Neural progenitor cell (in vitro differentiated cells): ENCODE results near the gene KIF4B. TPM values are rescaled to one million over a fixed set of nuclear protein-coding genes. Genes with fewer than 3 reads are reported as not detected.
A peak's percentile ranks its signal among the peaks of the same experiment; 100 is the strongest.
"Not testable (repeated sequence)": the region's sequence is repeated elsewhere in the genome, so short reads cannot be mapped to it uniquely, and the experiment has no call there.

Experiments
- DNase-seq: peaks from one replicate; pipeline ENCODE4 v3.0.0-alpha.2; 2016; ENCODE audit warnings: low spot score
- H2AFZ ChIP-seq: fragments of 200-600 bp; sonication (generic); replicated peaks from 2 replicates; pipeline ENCODE4 v1.6.1; 2016; ENCODE audit warnings: antibody characterized with exemption
- H3F3A ChIP-seq: fragments of 200-600 bp; sonication (generic); 2 replicates; pipeline ENCODE4 v1.6.1; 2016; ENCODE audit warnings: antibody characterized with exemption, low read depth
- H3K27ac ChIP-seq: fragments of 200-600 bp; sonication (generic); 2 replicates; pipeline ENCODE4 v1.5.1; 2016; ENCODE audit warnings: mild to moderate bottlenecking
- H3K27me3 ChIP-seq: fragments of 200-600 bp; sonication (generic); 2 replicates; pipeline ENCODE4 v1.6.1; 2016; ENCODE audit warnings: mild to moderate bottlenecking, moderate library complexity
- H3K36me3 ChIP-seq: fragments of 200-600 bp; sonication (generic); 2 replicates; pipeline ENCODE4 v1.5.1; 2016
- H3K4me1 ChIP-seq: fragments of 200-600 bp; sonication (generic); 2 replicates; pipeline ENCODE4 v1.6.1; 2016; ENCODE audit warnings: mixed run types
- H3K4me2 ChIP-seq: fragments of 200-600 bp; sonication (generic); 2 replicates; pipeline ENCODE4 v1.6.1; 2016
- H3K4me3 ChIP-seq: fragments of 200-600 bp; sonication (generic); 2 replicates; pipeline ENCODE4 v1.5.1; 2016
- H3K79me2 ChIP-seq: fragments of 200-600 bp; sonication (generic); 2 replicates; pipeline ENCODE4 v1.6.1; 2016; ENCODE audit warnings: low read depth
- H3K9ac ChIP-seq: fragments of 200-600 bp; sonication (generic); 2 replicates; pipeline ENCODE4 v1.6.1; 2016
- H3K9me3 ChIP-seq: fragments of 200-600 bp; sonication (generic); 2 replicates; pipeline ENCODE4 v1.5.1; 2016; ENCODE audit warnings: low read depth
- H4K20me1 ChIP-seq: fragments of 200-600 bp; sonication (generic); 2 replicates; pipeline ENCODE4 v1.6.1; 2016; ENCODE audit warnings: low read depth
- H3K27ac Mint-ChIP-seq: 3 replicates; pipeline ENCODE4 v1.8.0; 2021; ENCODE audit warnings: mixed read lengths
- H3K27me3 Mint-ChIP-seq: 2 replicates; pipeline ENCODE4 v1.8.0; 2022; ENCODE audit warnings: low read depth, mild to moderate bottlenecking, inconsistent platforms, moderate library complexity, mixed read lengths; ENCODE audit not compliant: insufficient read depth
- H3K36me3 Mint-ChIP-seq: 3 replicates; pipeline ENCODE4 v1.8.0; 2021; ENCODE audit warnings: mixed read lengths
- H3K4me1 Mint-ChIP-seq: 3 replicates; pipeline ENCODE4 v1.8.0; 2021; ENCODE audit warnings: mixed read lengths
- H3K4me3 Mint-ChIP-seq: 3 replicates; pipeline ENCODE4 v1.8.0; 2021; ENCODE audit warnings: mild to moderate bottlenecking, moderate library complexity, mixed read lengths
- H3K9me3 Mint-ChIP-seq: 3 replicates; pipeline ENCODE4 v1.8.0; 2020; ENCODE audit warnings: mixed read lengths
- CTCF ChIP-seq: fragments of 200-600 bp; sonication (generic); IDR thresholded peaks from 2 replicates; pipeline ENCODE4 v1.5.1; 2017; ENCODE audit warnings: antibody characterized with exemption, mild to moderate bottlenecking
- EZH2 ChIP-seq: fragments of 200-600 bp; sonication (generic); IDR thresholded peaks from 2 replicates; pipeline ENCODE4 v1.6.1; 2017; ENCODE audit warnings: antibody characterized with exemption, mild to moderate bottlenecking, moderate library complexity
- EZH2phosphoT487 ChIP-seq: fragments of 200-600 bp; sonication (generic); IDR thresholded peaks from 2 replicates; pipeline ENCODE4 v1.6.1; 2017; ENCODE audit warnings: antibody characterized with exemption
- total RNA-seq: library from RNA; depleted of rRNA; stranded (reverse); fragments of >200 nt; gene quantifications from 2 replicates; pipeline ENCODE4 v1.2.3, GENCODE V29; 2015; ENCODE audit warnings: low replicate concordance

KIF4B gene
- total RNA-seq, 1 donor from 2014 or later: not detected

DNA sequence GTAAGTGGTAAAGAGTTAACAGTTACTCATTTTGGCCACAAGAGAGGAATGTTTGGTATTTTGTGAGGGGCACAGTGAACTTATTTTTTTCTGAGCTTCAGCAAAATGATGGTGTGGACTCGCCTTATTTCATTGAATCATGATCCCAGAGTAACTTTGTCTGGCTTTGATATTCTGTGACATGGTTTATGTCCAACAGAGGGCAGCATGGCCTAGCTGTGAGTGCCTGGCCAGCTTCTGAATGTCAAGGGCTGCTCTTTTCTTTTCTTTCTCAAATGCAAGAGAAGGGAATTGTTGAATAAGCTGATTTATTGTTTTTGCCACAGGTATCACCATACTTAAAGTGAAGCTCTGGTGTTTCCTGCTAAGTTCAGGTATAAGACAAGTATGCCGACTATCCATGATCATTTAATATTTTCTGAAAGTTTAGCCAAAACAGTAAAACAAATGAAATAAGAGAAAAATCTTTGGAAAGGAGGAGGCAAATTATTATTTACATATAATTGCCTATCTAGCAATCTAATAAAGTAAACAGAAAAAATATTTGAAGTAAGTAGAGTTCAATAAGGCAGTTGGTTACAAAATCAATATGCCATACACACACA, 41.0 kb upstream of the KIF4B start:
- Histone ChIP-seq H3K9me3 (no peaks in the 10 kb centered on the region), H3K27ac (no peak overlapping the region), H3K4me2 (no peak overlapping the region), H3F3A (peaks cover 4% of the 10 kb centered on the region), H3K9ac (no peak overlapping the region), H3K4me1 (no peaks in the 10 kb centered on the region), H3K4me3 (no peak overlapping the region), H2AFZ (no peak overlapping the region), H4K20me1 (peaks cover 8% of the 10 kb centered on the region), H3K79me2 (no peaks in the 10 kb centered on the region), H3K36me3 (no peaks in the 10 kb centered on the region), H3K27me3 (no peaks in the 10 kb centered on the region)
- H3K4me1 Mint-ChIP-seq: no peaks in the 10 kb centered on the region
- H3K9me3 Mint-ChIP-seq: no peaks in the 10 kb centered on the region
- H3K36me3 Mint-ChIP-seq: peaks cover 4% of the 10 kb centered on the region
- peak; percentile 36 for DNase-seq
- no peak overlapping the region for H3K4me3 Mint-ChIP-seq
- TF ChIP-seq EZH2phosphoT487: no peak
- no peak for TF ChIP-seq EZH2
- TF ChIP-seq CTCF: peak; percentile 68
- H3K27ac Mint-ChIP-seq: no peak overlapping the region
- no peaks in the 10 kb centered on the region for H3K27me3 Mint-ChIP-seq

DNA sequence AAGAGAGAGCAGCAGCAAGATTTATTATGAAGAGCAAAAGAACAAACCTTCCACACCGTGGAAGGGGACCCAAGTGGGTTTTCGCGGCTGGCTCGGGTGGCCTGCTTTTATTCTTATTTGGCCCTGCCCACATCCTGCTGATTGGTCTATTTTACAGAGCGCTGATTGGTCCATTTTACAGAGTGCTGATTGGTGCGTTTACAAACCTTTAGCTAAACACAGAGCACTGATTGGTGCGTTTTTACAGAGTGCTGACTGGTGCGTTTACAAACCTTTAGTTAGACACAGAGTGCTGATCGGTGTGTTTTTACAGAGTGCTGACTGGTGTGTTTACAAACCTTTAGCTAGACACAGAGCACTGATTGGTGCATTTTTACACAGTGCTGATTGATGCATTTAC, 37.5 kb upstream of the KIF4B start:
- H3K4me2 ChIP-seq, H3K4me1 Mint-ChIP-seq, H3K9ac ChIP-seq, H3F3A ChIP-seq, H4K20me1 ChIP-seq, H3K4me3 Mint-ChIP-seq, H3K9me3 Mint-ChIP-seq, H3K4me1 ChIP-seq, H3K27ac Mint-ChIP-seq, DNase-seq, H2AFZ ChIP-seq, H3K36me3 ChIP-seq, H3K9me3 ChIP-seq, H3K36me3 Mint-ChIP-seq, H3K27me3 ChIP-seq, H3K79me2 ChIP-seq, H3K4me3 ChIP-seq, H3K27ac ChIP-seq, H3K27me3 Mint-ChIP-seq: not testable (repeated sequence)

GRCh38 chr5:154977409-154977808, 36.1 kb upstream of the KIF4B start:
- no peak for DNase-seq

DNA sequence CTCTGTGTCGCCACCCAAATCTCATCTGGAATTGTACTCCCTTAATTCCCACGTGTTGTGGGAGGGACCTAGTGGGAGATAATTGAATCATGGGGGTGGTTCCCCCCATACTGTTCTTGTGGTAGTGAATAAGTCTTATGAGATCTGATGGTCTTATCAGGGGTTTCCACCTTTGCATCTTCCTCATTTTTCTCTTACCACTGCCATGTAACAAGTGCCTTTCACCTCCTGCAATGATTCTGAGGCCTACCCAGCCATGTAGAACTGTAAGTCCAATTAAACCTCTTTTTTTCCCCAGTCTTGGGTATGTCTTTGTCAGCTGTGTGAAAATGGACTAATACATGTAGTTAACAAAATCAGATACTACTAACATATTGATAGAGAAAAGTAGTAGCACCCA, 35.3 kb upstream of the KIF4B start:
- H3K27ac Mint-ChIP-seq, H3K4me3 ChIP-seq, H3K4me1 Mint-ChIP-seq: not testable (repeated sequence)

More at GRCh38 chr5:154977409-154977808, 36.1 kb upstream of the KIF4B start:
- H3K4me3 Mint-ChIP-seq: no peak overlapping the region
- no peak overlapping the region for H3K27ac ChIP-seq
- H3K9me3 ChIP-seq: no peaks in the 10 kb centered on the region
- H3F3A ChIP-seq: no peaks in the 10 kb centered on the region
- H3K4me2 ChIP-seq: no peak overlapping the region
- no peaks in the 10 kb centered on the region for H3K27me3 Mint-ChIP-seq
- no peaks in the 10 kb centered on the region for H3K4me1 Mint-ChIP-seq
- no peaks in the 10 kb centered on the region for H4K20me1 ChIP-seq
- H3K9me3 Mint-ChIP-seq: peaks cover 5% of the 10 kb centered on the region
- H3K36me3 ChIP-seq: no peaks in the 10 kb centered on the region
- no peak overlapping the region for H2AFZ ChIP-seq
- no peaks in the 10 kb centered on the region for H3K27me3 ChIP-seq
- no peaks in the 10 kb centered on the region for H3K79me2 ChIP-seq
- H3K9ac ChIP-seq: no peak overlapping the region
- H3K36me3 Mint-ChIP-seq: peaks cover 7% of the 10 kb centered on the region
- H3K4me3 ChIP-seq: no peak overlapping the region
- no peak overlapping the region for H3K27ac Mint-ChIP-seq
- H3K4me1 ChIP-seq: no peaks in the 10 kb centered on the region
- TF ChIP-seq EZH2 (no peak), EZH2phosphoT487 (no peak), CTCF (no peak)

More for the DNA sequence above, 35.3 kb upstream of the KIF4B start:
- H3K27ac ChIP-seq, H3K9me3 Mint-ChIP-seq, H4K20me1 ChIP-seq, H3F3A ChIP-seq, H3K4me3 Mint-ChIP-seq, H3K27me3 Mint-ChIP-seq, H3K4me1 ChIP-seq, H2AFZ ChIP-seq, H3K36me3 Mint-ChIP-seq, H3K36me3 ChIP-seq, H3K79me2 ChIP-seq, DNase-seq, H3K4me2 ChIP-seq, H3K9ac ChIP-seq, H3K9me3 ChIP-seq, H3K27me3 ChIP-seq: not testable (repeated sequence)
